Liver (tissue), 9 donors: ENCODE measurements around the gene UTF1. TPM values are rescaled to one million over a fixed set of nuclear protein-coding genes. Genes with fewer than 3 reads are reported as not detected.

Source experiments
- DNase-seq: peaks from one replicate; pipeline ENCODE4 v3.0.0-alpha.2; 2017; ENCODE audit warnings: low spot score
- H3K27ac ChIP-seq, 2 donors: one replicate each; pipeline ENCODE4 v1.7.0; 2013; ENCODE audit warnings: inconsistent platforms in 2 of 2, low read length in 2 of 2, control low read depth in 1 of 2, low read depth in 1 of 2, mild to moderate bottlenecking in 1 of 2
- H3K27me3 ChIP-seq, 4 donors: one replicate each; pipeline versions ENCODE4 v1.6.1 to v1.7.0; 2013; ENCODE audit warnings: low read length in 3 of 4, inconsistent platforms in 1 of 4, mild to moderate bottlenecking in 1 of 4, moderate library complexity in 1 of 4; ENCODE audit not compliant: control insufficient read depth in 4 of 4, insufficient read depth in 4 of 4
- H3K36me3 ChIP-seq, 4 donors: one replicate each; pipeline versions ENCODE4 v1.6.1 to v1.7.0; 2013; ENCODE audit warnings: low read length in 3 of 4, mild to moderate bottlenecking in 3 of 4, low read depth in 1 of 4, moderate library complexity in 1 of 4; ENCODE audit not compliant: control insufficient read depth in 4 of 4, insufficient read depth in 3 of 4
- H3K4me1 ChIP-seq, 4 donors: one replicate each; pipeline versions ENCODE4 v1.6.1 to v1.7.0; 2013; ENCODE audit warnings: low read length in 3 of 4, mild to moderate bottlenecking in 3 of 4, moderate library complexity in 1 of 4; ENCODE audit not compliant: control insufficient read depth in 4 of 4, insufficient read depth in 4 of 4
- H3K4me3 ChIP-seq, 3 donors: one replicate each; pipeline versions ENCODE4 v1.6.1 to v1.7.0; 2013; ENCODE audit warnings: low read length in 3 of 3, control low read depth in 1 of 3, low read depth in 1 of 3, mild to moderate bottlenecking in 1 of 3
- H3K9ac ChIP-seq, 2 donors: one replicate each; pipeline ENCODE4 v1.7.0; 2013; ENCODE audit warnings: low read length in 2 of 2, mild to moderate bottlenecking in 2 of 2, moderate library complexity in 2 of 2, control low read depth in 1 of 2, low read depth in 1 of 2
- H3K9me3 ChIP-seq, 4 donors: one replicate each; pipeline versions ENCODE4 v1.6.1 to v1.7.0; 2013; ENCODE audit warnings: low read length in 3 of 4; ENCODE audit not compliant: control insufficient read depth in 4 of 4
- EGR1 ChIP-seq, 2 donors: IDR thresholded peaks; 2 replicates each; pipeline ENCODE4 v1.6.1; 2016 to 2018; ENCODE audit warnings: antibody characterized with exemption in 2 of 2, low read depth in 2 of 2
- FOXA1 ChIP-seq: IDR thresholded peaks from 2 replicates; pipeline ENCODE4 v1.6.1; 2016; ENCODE audit warnings: antibody characterized with exemption
- FOXA2 ChIP-seq: IDR thresholded peaks from 2 replicates; pipeline ENCODE4 v1.6.1; 2016; ENCODE audit warnings: antibody characterized with exemption
- GABPA ChIP-seq, 2 donors: IDR thresholded peaks in 1 of 2; conservative IDR thresholded peaks in 1 of 2; 2 replicates each; pipeline ENCODE4 v1.6.1; 2016; ENCODE audit warnings: antibody characterized with exemption in 2 of 2, mild to moderate bottlenecking in 1 of 2, moderate library complexity in 1 of 2
- HNF4A ChIP-seq, 2 donors: conservative IDR thresholded peaks; 2 replicates each; pipeline ENCODE4 v1.6.1; 2016; ENCODE audit warnings: antibody characterized with exemption in 2 of 2, mild to moderate bottlenecking in 2 of 2
- HNF4G ChIP-seq: IDR thresholded peaks from 2 replicates; pipeline ENCODE4 v1.6.1; 2016; ENCODE audit warnings: antibody characterized with exemption
- JUND ChIP-seq, 2 donors: IDR thresholded peaks; 2 replicates each; pipeline ENCODE4 v1.6.1; 2016; ENCODE audit warnings: antibody characterized with exemption in 2 of 2
- NR2F2 ChIP-seq: IDR thresholded peaks from 2 replicates; pipeline ENCODE4 v1.6.1; 2016; ENCODE audit warnings: antibody characterized with exemption
- RAD21 ChIP-seq, 2 donors: IDR thresholded peaks; 2 replicates each; pipeline ENCODE4 v1.6.1; 2016; ENCODE audit warnings: antibody characterized with exemption in 2 of 2, mild to moderate bottlenecking in 2 of 2
- RXRA ChIP-seq, 2 donors: IDR thresholded peaks; 2 replicates each; pipeline ENCODE4 v1.6.1; 2017 to 2018; ENCODE audit warnings: antibody characterized with exemption in 2 of 2, mild to moderate bottlenecking in 1 of 2
- SP1 ChIP-seq: IDR thresholded peaks from 2 replicates; pipeline ENCODE4 v1.6.1; 2018; ENCODE audit warnings: antibody characterized with exemption, mild to moderate bottlenecking
- TAF1 ChIP-seq: conservative IDR thresholded peaks from 2 replicates; pipeline ENCODE4 v1.6.1; 2016; ENCODE audit warnings: antibody characterized with exemption, mild to moderate bottlenecking
- YY1 ChIP-seq: IDR thresholded peaks from 2 replicates; pipeline ENCODE4 v1.6.1; 2016; ENCODE audit warnings: antibody characterized with exemption, mild to moderate bottlenecking
- WGBS: extraction: QIAGEN DNeasy Blood & Tissue Kit; methylation state at CpG from one replicate; pipeline ENCODE4 v1.1.7; 2013; 5-methylcytosine and 5-hydroxymethylcytosine counted together
- polyA plus RNA-seq, 2 donors: library from polyadenylated mRNA; stranded (reverse) in 1 of 2; unstranded in 1 of 2; fragments of 200-250 nt in 1 of 2; fragments of >200 nt in 1 of 2; fragmentation: Nextera tagmentation in 1 of 2; extraction: Ambion mirVana in 1 of 2; gene quantifications; one replicate each; pipeline versions ENCODE4 v1.2.1 to v1.2.3, GENCODE V29; 2013 to 2015
- total RNA-seq, 2 donors: library from RNA; depleted of rRNA; stranded (reverse); fragments of >200 nt; gene quantifications; one replicate each; pipeline ENCODE4 v1.2.3, GENCODE V29; 2014
- TF ChIP-seq, protein P1 (sequence below): IDR thresholded peaks from 2 replicates; pipeline ENCODE4 v1.6.1; 2016; ENCODE audit warnings: antibody characterized with exemption
- TF ChIP-seq, protein P2 (sequence below): IDR thresholded peaks from 2 replicates; pipeline ENCODE4 v1.6.1; 2016; ENCODE audit warnings: antibody characterized with exemption, mild to moderate bottlenecking
- TF ChIP-seq, protein P3 (sequence below): fragments of 150-350 bp; IDR thresholded peaks from 2 replicates; pipeline ENCODE4 v1.5.1; 2017; ENCODE audit warnings: improper control_type of control experiment, low read depth, low read length; ENCODE audit not compliant: missing input control
- TF ChIP-seq, protein P4 (sequence below): IDR thresholded peaks from 2 replicates; pipeline ENCODE4 v1.6.1; 2016; ENCODE audit warnings: antibody characterized with exemption
- TF ChIP-seq, protein P5 (sequence below): IDR thresholded peaks from 2 replicates; pipeline ENCODE4 v1.6.1; 2016; ENCODE audit warnings: antibody characterized with exemption
- donor health status: healthy.
- donor health status: healthy.
- donor health status: healthy.
- donor health status: healthy.
- donor health status: healthy.

Gene UTF1, protein sequence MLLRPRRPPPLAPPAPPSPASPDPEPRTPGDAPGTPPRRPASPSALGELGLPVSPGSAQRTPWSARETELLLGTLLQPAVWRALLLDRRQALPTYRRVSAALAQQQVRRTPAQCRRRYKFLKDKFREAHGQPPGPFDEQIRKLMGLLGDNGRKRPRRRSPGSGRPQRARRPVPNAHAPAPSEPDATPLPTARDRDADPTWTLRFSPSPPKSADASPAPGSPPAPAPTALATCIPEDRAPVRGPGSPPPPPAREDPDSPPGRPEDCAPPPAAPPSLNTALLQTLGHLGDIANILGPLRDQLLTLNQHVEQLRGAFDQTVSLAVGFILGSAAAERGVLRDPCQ
- not detected for total RNA-seq
- not detected for polyA plus RNA-seq

DNA sequence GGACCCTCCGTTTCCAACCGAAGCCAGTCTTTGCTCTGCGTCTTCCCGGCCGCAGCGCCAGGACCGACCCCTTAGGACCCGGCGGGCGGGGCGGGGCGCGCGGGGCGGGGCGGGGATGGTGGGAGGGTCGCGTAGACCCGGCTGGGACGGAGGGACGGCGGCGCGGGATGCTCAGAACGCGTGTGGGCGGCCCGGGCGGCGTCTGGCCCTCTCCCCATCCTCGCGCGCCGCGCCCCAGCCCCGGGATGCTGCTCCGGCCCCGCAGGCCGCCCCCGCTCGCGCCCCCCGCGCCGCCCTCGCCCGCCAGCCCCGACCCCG lies at the start of gene UTF1:
TSS of gene UTF1 (plus strand) at position 174 of the 318 bp plus-strand sequence. CDS start at position 246, 72 bp downstream.
- Histone ChIP-seq H3K9me3 (no peaks in the 10 kb centered on the region), H3K9ac (no peak within 1 kb of the TSS), H3K36me3 (no peaks in the 10 kb centered on the region), H3K27me3 (peaks cover 3 to 21% (median 5%) of the 10 kb centered on the region in 4 donors), H3K4me1 (peaks cover 0 to 5% (median 2%) of the 10 kb centered on the region in 4 donors), H3K27ac (no peak within 1 kb of the TSS), H3K4me3 (peak within 1 kb of the TSS in 1 of 3 donors; percentile 17)
- 3% methylated on average over 49 of the region's 49 CpGs for WGBS
- TF ChIP-seq HNF4A (conservative IDR thresholded peaks at IDR 0.05): no peak
- no peak for DNase-seq

DNA sequence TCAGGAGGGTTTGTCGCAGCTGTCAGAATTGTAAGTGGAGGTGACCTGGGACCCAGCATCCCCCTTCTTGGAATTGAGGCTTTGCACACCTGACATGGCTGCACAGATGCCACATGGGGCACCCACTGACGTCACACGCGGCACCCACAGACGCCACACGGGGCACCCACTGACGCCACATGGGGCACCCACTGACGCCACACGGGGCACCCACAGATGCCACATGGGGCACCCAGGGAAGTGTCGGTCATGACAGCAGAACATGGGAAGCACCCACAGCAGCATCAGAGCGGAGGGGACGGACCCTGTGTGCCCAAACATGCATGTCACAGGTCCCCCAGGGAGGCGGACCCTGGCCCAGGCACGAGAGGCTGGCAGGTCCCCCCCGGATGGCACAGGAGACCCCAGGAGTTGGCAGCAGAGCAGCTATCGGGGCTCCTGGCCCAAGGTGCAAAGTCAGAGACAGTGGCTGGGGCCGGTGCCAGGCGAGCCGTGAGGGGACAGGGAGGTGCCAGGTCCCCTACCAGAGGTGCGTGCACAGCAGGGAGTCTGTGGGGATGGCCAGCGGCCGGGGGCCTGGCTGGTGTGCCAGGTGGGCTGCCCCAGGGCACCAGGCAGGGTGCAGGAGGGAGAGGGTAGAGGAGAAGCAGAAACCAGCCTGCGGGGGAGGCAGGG lies 48.9 kb upstream of the UTF1 start:
- 84% methylated on average over 23 of the region's 23 CpGs for WGBS
- H3K27me3 ChIP-seq: no peaks in the 10 kb centered on the region
- H3K36me3 ChIP-seq: peaks cover 0 to 2% (median 0%) of the 10 kb centered on the region in 4 donors
- no peaks in the 10 kb centered on the region for H3K9me3 ChIP-seq
- H3K4me1 ChIP-seq: no peaks in the 10 kb centered on the region
- H3K27ac ChIP-seq: no peak overlapping the region
- H3K9ac ChIP-seq: no peak overlapping the region
- no peak for DNase-seq
- TF ChIP-seq NR2F2 (no peak), JUND (IDR thresholded peaks at IDR 0.05) (no peak), HNF4G (no peak), FOXA1 (no peak)
- TF ChIP-seq, protein P1, sequence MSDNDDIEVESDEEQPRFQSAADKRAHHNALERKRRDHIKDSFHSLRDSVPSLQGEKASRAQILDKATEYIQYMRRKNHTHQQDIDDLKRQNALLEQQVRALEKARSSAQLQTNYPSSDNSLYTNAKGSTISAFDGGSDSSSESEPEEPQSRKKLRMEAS: no peak
- H3K4me3 ChIP-seq: no peak overlapping the region

DNA sequence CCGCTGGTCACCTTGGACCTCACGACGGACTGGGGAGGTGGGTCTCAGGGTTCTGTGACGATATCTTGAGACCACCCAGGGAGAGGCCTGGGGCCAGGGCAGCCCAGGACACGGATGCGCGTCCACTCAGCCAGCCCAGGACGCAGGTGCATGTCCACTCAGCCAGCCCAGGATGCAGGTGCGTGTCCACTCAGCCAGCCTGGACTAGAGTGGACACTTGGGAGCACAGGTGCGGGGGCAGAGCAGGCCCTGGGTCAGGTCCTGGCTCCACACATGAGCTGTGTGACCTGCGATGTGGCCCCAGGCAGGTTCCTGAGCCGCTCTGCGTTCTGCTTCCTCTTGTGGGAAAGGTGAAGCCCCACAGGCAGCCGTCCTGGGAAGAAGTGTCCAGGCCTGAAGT lies 47.8 kb upstream of the UTF1 start:
- WGBS: 84% methylated on average over 14 of the region's 14 CpGs
- no peaks in the 10 kb centered on the region for H3K9me3 ChIP-seq
- no peaks in the 10 kb centered on the region for H3K4me1 ChIP-seq
- H3K4me3 ChIP-seq: no peak overlapping the region
- no peaks in the 10 kb centered on the region for H3K27me3 ChIP-seq
- no peak overlapping the region for H3K9ac ChIP-seq
- H3K27ac ChIP-seq: no peak overlapping the region
- H3K36me3 ChIP-seq: peaks cover 0 to 3% (median 0%) of the 10 kb centered on the region in 4 donors
- no peak for DNase-seq
- no peak for TF ChIP-seq HNF4A (conservative IDR thresholded peaks at IDR 0.05)
- TF ChIP-seq RAD21 (IDR thresholded peaks at IDR 0.05): no peak
- TF ChIP-seq SP1: no peak
- TF ChIP-seq, protein P1: no peak
- no peak for TF ChIP-seq FOXA2
- no peak for TF ChIP-seq RXRA (IDR thresholded peaks at IDR 0.05)
- TF ChIP-seq, protein P2, sequence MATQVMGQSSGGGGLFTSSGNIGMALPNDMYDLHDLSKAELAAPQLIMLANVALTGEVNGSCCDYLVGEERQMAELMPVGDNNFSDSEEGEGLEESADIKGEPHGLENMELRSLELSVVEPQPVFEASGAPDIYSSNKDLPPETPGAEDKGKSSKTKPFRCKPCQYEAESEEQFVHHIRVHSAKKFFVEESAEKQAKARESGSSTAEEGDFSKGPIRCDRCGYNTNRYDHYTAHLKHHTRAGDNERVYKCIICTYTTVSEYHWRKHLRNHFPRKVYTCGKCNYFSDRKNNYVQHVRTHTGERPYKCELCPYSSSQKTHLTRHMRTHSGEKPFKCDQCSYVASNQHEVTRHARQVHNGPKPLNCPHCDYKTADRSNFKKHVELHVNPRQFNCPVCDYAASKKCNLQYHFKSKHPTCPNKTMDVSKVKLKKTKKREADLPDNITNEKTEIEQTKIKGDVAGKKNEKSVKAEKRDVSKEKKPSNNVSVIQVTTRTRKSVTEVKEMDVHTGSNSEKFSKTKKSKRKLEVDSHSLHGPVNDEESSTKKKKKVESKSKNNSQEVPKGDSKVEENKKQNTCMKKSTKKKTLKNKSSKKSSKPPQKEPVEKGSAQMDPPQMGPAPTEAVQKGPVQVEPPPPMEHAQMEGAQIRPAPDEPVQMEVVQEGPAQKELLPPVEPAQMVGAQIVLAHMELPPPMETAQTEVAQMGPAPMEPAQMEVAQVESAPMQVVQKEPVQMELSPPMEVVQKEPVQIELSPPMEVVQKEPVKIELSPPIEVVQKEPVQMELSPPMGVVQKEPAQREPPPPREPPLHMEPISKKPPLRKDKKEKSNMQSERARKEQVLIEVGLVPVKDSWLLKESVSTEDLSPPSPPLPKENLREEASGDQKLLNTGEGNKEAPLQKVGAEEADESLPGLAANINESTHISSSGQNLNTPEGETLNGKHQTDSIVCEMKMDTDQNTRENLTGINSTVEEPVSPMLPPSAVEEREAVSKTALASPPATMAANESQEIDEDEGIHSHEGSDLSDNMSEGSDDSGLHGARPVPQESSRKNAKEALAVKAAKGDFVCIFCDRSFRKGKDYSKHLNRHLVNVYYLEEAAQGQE: no peak
- TF ChIP-seq, protein P3, sequence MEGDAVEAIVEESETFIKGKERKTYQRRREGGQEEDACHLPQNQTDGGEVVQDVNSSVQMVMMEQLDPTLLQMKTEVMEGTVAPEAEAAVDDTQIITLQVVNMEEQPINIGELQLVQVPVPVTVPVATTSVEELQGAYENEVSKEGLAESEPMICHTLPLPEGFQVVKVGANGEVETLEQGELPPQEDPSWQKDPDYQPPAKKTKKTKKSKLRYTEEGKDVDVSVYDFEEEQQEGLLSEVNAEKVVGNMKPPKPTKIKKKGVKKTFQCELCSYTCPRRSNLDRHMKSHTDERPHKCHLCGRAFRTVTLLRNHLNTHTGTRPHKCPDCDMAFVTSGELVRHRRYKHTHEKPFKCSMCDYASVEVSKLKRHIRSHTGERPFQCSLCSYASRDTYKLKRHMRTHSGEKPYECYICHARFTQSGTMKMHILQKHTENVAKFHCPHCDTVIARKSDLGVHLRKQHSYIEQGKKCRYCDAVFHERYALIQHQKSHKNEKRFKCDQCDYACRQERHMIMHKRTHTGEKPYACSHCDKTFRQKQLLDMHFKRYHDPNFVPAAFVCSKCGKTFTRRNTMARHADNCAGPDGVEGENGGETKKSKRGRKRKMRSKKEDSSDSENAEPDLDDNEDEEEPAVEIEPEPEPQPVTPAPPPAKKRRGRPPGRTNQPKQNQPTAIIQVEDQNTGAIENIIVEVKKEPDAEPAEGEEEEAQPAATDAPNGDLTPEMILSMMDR: no peak
- TF ChIP-seq, protein P4, sequence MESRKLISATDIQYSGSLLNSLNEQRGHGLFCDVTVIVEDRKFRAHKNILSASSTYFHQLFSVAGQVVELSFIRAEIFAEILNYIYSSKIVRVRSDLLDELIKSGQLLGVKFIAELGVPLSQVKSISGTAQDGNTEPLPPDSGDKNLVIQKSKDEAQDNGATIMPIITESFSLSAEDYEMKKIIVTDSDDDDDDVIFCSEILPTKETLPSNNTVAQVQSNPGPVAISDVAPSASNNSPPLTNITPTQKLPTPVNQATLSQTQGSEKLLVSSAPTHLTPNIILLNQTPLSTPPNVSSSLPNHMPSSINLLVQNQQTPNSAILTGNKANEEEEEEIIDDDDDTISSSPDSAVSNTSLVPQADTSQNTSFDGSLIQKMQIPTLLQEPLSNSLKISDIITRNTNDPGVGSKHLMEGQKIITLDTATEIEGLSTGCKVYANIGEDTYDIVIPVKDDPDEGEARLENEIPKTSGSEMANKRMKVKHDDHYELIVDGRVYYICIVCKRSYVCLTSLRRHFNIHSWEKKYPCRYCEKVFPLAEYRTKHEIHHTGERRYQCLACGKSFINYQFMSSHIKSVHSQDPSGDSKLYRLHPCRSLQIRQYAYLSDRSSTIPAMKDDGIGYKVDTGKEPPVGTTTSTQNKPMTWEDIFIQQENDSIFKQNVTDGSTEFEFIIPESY: no peak
- no peak for TF ChIP-seq HNF4G
- no peak for TF ChIP-seq EGR1 (IDR thresholded peaks at IDR 0.05; ENCODE audit: low read depth in 2 of 2)
- no peak for TF ChIP-seq GABPA (IDR thresholded peaks at IDR 0.05 in 1 of 2, conservative IDR thresholded peaks at IDR 0.05 in 1 of 2)
- TF ChIP-seq NR2F2: no peak
- TF ChIP-seq TAF1: no peak
- no peak for TF ChIP-seq YY1
- TF ChIP-seq, protein P5, sequence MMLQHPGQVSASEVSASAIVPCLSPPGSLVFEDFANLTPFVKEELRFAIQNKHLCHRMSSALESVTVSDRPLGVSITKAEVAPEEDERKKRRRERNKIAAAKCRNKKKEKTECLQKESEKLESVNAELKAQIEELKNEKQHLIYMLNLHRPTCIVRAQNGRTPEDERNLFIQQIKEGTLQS: no peak
- no peak for TF ChIP-seq JUND (IDR thresholded peaks at IDR 0.05)
- no peak for TF ChIP-seq FOXA1
